ENCODE measurements around the gene APOA4. TPM values are rescaled to one million over a fixed set of nuclear protein-coding genes. Genes with fewer than 3 reads are reported as not detected.

The APOA4 gene
- total and polyA plus RNA-seq, 2 of the 13 experiments (the other 11 are each of a cell fraction or from before 2014, with no cell fraction given): 3.8 to 7.2 TPM

- TF ChIP-seq ZNF180 (CRISPR knock-in tag; IDR thresholded peaks at IDR 0.05; ENCODE audit: borderline replicate concordance, low read depth) (no peak), FLYWCH1 (CRISPR knock-in tag; IDR thresholded peaks at IDR 0.05) (no peak), FOSL2 (CRISPR knock-in tag; IDR thresholded peaks at IDR 0.05) (peak; percentile 90), NCOA1 (CRISPR knock-in tag; IDR thresholded peaks at IDR 0.05) (peak; percentile 96; the same call in 1 of the 2 replicates), HNF1B (CRISPR knock-in tag; IDR thresholded peaks at IDR 0.05) (peak; percentile 73), ZNF44 (CRISPR knock-in tag; IDR thresholded peaks at IDR 0.05) (no peak), ZNF256 (CRISPR knock-in tag; conservative IDR thresholded peaks at IDR 0.05) (peak; percentile 50; the same call in 1 of the 2 replicates), TSC22D2 (CRISPR knock-in tag; IDR thresholded peaks at IDR 0.05; ENCODE audit: borderline replicate concordance) (0 out of 2 replicates have a peak, but pooled peaks have one; percentile 88), NFATC3 (CRISPR knock-in tag; IDR thresholded peaks at IDR 0.05) (no peak; the same call in 1 of the 2 replicates), NR2F1 (CRISPR knock-in tag; IDR thresholded peaks at IDR 0.05) (peak; percentile 99 to 100), STAT5B (CRISPR knock-in tag; IDR thresholded peaks at IDR 0.05) (peak; percentile 90), ZNF691 (CRISPR knock-in tag; IDR thresholded peaks at IDR 0.05; ENCODE audit: borderline replicate concordance, low read depth) (peak; percentile 90; the same call in 1 of the 2 replicates), ONECUT2 (CRISPR knock-in tag; IDR thresholded peaks at IDR 0.05) (peak; percentile 78), HOXA3 (CRISPR knock-in tag; IDR thresholded peaks at IDR 0.05) (peak; percentile 92), PRDM15 (CRISPR knock-in tag; IDR thresholded peaks at IDR 0.05) (no peak), KDM3A (CRISPR knock-in tag; IDR thresholded peaks at IDR 0.05; ENCODE audit: low read depth) (peak; percentile 92), ZNF75D (CRISPR knock-in tag; IDR thresholded peaks at IDR 0.05; ENCODE audit: borderline replicate concordance) (no peak), ZNF276 (CRISPR knock-in tag; IDR thresholded peaks at IDR 0.05; ENCODE audit: low read depth) (no peak), ISL2 (CRISPR knock-in tag; IDR thresholded peaks at IDR 0.05) (peak; percentile 95), MED8 (CRISPR knock-in tag; IDR thresholded peaks at IDR 0.05; ENCODE audit: insufficient replicate concordance) (peak; percentile 92), KLF9 (CRISPR knock-in tag; IDR thresholded peaks at IDR 0.05; ENCODE audit: low read depth) (no peak)
These were observed 9.5 kb upstream of the APOA4 start (continued) for GRCh38 chr11:116832350-116833290.

Measured in HepG2 (cell line).